Breast epithelium (tissue), 3 donors: ENCODE results near the gene ARHGAP31.

Source experiments
- POLR2A ChIP-seq: fragments of 450-650 bp; IDR thresholded peaks from one replicate; pipeline ENCODE4 v1.6.1; 2016; ENCODE audit warnings: antibody characterized with exemption, mild to moderate bottlenecking, moderate library complexity
- POLR2AphosphoS5 ChIP-seq, 3 donors: sonication (generic); formaldehyde crosslinking; IDR thresholded peaks; one replicate each; pipeline ENCODE4 v1.6.1; 2017; ENCODE audit warnings: antibody characterized with exemption in 3 of 3
- TF ChIP-seq, protein P1 (sequence below), 3 donors: fragments of 450-650 bp; IDR thresholded peaks; one replicate each; pipeline ENCODE4 v1.5.1; 2016 to 2017; ENCODE audit warnings: antibody characterized with exemption in 3 of 3, mild to moderate bottlenecking in 3 of 3, moderate library complexity in 3 of 3

DNA sequence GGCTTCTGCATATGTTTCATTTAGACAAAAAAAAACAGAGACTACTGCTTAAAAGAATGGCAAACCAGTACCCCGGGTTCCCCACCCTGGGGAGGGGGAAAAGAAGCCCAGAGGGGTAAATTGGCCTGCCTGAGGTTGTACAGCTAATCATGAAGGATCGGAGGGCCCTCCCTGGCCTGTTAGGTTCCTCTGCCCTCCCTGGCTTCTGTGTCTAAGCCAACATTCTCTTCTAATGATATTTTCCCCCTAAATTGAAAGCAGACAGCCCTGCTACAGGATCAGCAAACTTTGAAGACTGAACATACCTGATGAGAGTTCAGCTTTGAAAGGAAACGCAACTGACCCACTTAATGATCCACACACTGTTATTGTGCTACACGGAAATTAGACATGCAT, 2.5 kb downstream of the ARHGAP31 start:
- TF ChIP-seq POLR2AphosphoS5 (IDR thresholded peaks at IDR 0.05) (no peak), POLR2A (no peak)
- TF ChIP-seq, protein P1, sequence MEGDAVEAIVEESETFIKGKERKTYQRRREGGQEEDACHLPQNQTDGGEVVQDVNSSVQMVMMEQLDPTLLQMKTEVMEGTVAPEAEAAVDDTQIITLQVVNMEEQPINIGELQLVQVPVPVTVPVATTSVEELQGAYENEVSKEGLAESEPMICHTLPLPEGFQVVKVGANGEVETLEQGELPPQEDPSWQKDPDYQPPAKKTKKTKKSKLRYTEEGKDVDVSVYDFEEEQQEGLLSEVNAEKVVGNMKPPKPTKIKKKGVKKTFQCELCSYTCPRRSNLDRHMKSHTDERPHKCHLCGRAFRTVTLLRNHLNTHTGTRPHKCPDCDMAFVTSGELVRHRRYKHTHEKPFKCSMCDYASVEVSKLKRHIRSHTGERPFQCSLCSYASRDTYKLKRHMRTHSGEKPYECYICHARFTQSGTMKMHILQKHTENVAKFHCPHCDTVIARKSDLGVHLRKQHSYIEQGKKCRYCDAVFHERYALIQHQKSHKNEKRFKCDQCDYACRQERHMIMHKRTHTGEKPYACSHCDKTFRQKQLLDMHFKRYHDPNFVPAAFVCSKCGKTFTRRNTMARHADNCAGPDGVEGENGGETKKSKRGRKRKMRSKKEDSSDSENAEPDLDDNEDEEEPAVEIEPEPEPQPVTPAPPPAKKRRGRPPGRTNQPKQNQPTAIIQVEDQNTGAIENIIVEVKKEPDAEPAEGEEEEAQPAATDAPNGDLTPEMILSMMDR (IDR thresholded peaks at IDR 0.05): no peak
